KMS-11 (cell line): ENCODE data around the gene HPSE2.

Experiments
- H2AFZ ChIP-seq: fragments of 200-600 bp; sonication (generic); 2 replicates; pipeline ENCODE4 v1.6.1; 2016; ENCODE audit warnings: antibody characterized with exemption, mixed run types, low read depth
- H3K27ac ChIP-seq: fragments of 200-600 bp; sonication (generic); 2 replicates; pipeline ENCODE4 v1.6.1; 2016; ENCODE audit warnings: mild to moderate bottlenecking, mixed run types
- H3K27me3 ChIP-seq: fragments of 200-600 bp; sonication (generic); 2 replicates; pipeline ENCODE4 v1.6.1; 2017; ENCODE audit warnings: mild to moderate bottlenecking, low read depth, mixed run types, moderate library complexity; ENCODE audit not compliant: insufficient read depth
- H3K36me3 ChIP-seq: fragments of 200-600 bp; sonication (generic); 2 replicates; pipeline ENCODE4 v1.6.1; 2017; ENCODE audit warnings: mild to moderate bottlenecking, mixed run types; ENCODE audit not compliant: insufficient read depth
- H3K4me1 ChIP-seq: fragments of 200-600 bp; sonication (generic); 2 replicates; pipeline ENCODE4 v1.6.1; 2016; ENCODE audit warnings: mild to moderate bottlenecking, low read depth, mixed run types; ENCODE audit not compliant: poor library complexity, severe bottlenecking
- H3K4me2 ChIP-seq: fragments of 200-600 bp; sonication (generic); 2 replicates; pipeline ENCODE4 v1.7.0; 2016; ENCODE audit warnings: mild to moderate bottlenecking, mixed run types
- H3K4me3 ChIP-seq: fragments of 200-600 bp; sonication (generic); IDR thresholded peaks from 2 replicates; pipeline ENCODE4 v1.6.1; 2017; ENCODE audit warnings: low read depth, low read length, mixed read lengths; ENCODE audit not compliant: insufficient read depth
- H3K79me2 ChIP-seq: fragments of 200-600 bp; sonication (generic); 2 replicates; pipeline ENCODE4 v1.6.1; 2016; ENCODE audit warnings: low read depth, mixed run types; ENCODE audit not compliant: insufficient read depth
- H3K9ac ChIP-seq: fragments of 200-600 bp; sonication (generic); 2 replicates; pipeline ENCODE4 v1.6.1; 2016; ENCODE audit warnings: mild to moderate bottlenecking, mixed run types
- H4K20me1 ChIP-seq: fragments of 200-600 bp; sonication (generic); 2 replicates; pipeline ENCODE4 v1.6.1; 2016; ENCODE audit warnings: mild to moderate bottlenecking, mixed run types; ENCODE audit not compliant: insufficient read depth
- CTCF ChIP-seq: fragments of 200-600 bp; sonication (generic); conservative IDR thresholded peaks from 2 replicates; pipeline ENCODE4 v1.6.1; 2017; ENCODE audit warnings: low read depth, mild to moderate bottlenecking, antibody characterized with exemption, low read length, moderate library complexity, mixed read lengths

The HPSE2 gene

DNA sequence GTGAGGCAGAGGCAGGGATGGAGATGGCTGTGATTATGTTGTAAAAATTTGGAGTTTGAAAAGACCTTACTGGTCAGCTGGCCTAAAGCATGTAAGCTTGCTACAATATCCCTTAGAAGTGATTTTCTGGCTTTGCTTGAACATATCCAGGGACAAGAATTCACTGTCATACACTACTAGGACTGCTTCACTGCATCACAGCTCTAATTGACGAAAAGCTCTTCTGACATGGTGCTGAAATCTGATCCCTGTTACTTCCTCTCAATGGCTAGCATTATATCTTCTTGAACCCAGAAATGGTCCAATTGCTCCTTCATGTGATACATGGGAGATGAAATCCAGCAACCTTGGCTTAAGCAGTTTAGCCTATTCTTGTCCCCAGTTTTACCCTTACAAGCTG, 591.2 kb downstream of the HPSE2 start:
- Histone ChIP-seq H3K4me1 (no peaks in the 10 kb centered on the region), H2AFZ (no peak overlapping the region), H3K27me3 (no peaks in the 10 kb centered on the region), H4K20me1 (no peaks in the 10 kb centered on the region), H3K9ac (no peak overlapping the region), H3K27ac (no peak overlapping the region), H3K79me2 (no peaks in the 10 kb centered on the region), H3K36me3 (no peaks in the 10 kb centered on the region), H3K4me3 (no peak overlapping the region), H3K4me2 (no peak overlapping the region)
- no peak for TF ChIP-seq CTCF

DNA sequence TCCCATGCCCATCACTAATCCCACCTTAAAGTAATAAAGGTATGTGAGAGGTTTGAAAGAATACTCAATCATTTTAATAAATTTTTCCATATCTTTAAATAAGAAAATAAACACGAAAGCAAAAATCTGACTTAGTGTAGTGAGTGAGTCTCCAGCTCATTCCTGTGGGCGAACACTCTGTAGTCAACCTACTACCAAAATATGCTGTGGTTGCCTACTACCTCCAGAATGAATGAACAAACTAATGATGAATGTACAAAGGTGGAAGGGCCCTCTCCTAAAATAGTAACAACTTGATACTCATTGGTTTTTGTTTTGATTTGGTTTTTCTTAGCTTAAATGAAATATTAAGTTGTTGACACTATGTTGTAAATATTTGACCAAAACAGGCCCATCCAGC, 593.4 kb downstream of the HPSE2 start:
- no peaks in the 10 kb centered on the region for H3K27me3 ChIP-seq
- no peak overlapping the region for H2AFZ ChIP-seq
- no peak overlapping the region for H3K9ac ChIP-seq
- no peaks in the 10 kb centered on the region for H3K79me2 ChIP-seq
- H3K27ac ChIP-seq, result no peak overlapping the region
- H3K4me2 ChIP-seq, result no peak overlapping the region
- H4K20me1 ChIP-seq, result no peaks in the 10 kb centered on the region
- H3K36me3 ChIP-seq, result no peaks in the 10 kb centered on the region
- no peak for TF ChIP-seq CTCF
- no peak overlapping the region for H3K4me3 ChIP-seq
- peaks cover 6% of the 10 kb centered on the region for H3K4me1 ChIP-seq

DNA sequence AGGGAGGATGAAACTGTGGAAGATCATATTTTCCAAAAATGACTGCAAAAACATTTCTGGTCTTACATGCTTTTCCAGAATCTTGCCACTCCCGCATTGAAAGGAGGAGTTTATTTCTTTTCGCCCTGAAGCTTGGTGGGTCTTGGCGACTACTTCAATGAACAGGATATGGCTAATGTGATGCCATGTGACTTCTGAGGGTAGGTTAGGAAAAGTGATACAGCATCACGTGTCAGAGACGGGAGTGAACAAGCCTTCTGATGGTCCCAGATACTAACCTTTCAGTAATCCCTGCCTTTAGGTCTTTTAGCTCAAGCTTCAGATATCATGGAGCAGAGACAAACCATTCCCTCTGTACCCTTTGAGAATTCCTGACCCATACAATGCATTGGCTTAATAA, 596.7 kb downstream of the HPSE2 start:
- peaks cover 22% of the 10 kb centered on the region for H3K4me1 ChIP-seq
- H3K9ac ChIP-seq, result no peak overlapping the region
- no peak overlapping the region for H2AFZ ChIP-seq
- no peak overlapping the region for H3K4me2 ChIP-seq
- H3K27ac ChIP-seq, result no peak overlapping the region
- no peaks in the 10 kb centered on the region for H3K36me3 ChIP-seq
- no peak for TF ChIP-seq CTCF
- no peaks in the 10 kb centered on the region for H3K79me2 ChIP-seq
- no peaks in the 10 kb centered on the region for H3K27me3 ChIP-seq
- H3K4me3 ChIP-seq, result no peak overlapping the region
- H4K20me1 ChIP-seq, result no peaks in the 10 kb centered on the region

GRCh38 chr10:98636921-98637329, 598.7 kb downstream of the HPSE2 start:
- Histone ChIP-seq H3K27ac (no peak overlapping the region), H3K27me3 (no peaks in the 10 kb centered on the region), H3K4me1 (peaks cover 22% of the 10 kb centered on the region), H3K9ac (no peak overlapping the region), H2AFZ (0 out of 2 replicates have a peak overlapping the region, but pooled peaks have one; percentile 41), H3K4me2 (peak overlapping the region; percentile 71), H3K4me3 (no peak overlapping the region), H4K20me1 (no peaks in the 10 kb centered on the region), H3K79me2 (no peaks in the 10 kb centered on the region), H3K36me3 (no peaks in the 10 kb centered on the region)
- TF ChIP-seq CTCF, result no peak
